HCT116 (cell line): ENCODE results near the gene AGBL3. TPM values are rescaled to one million over a fixed set of nuclear protein-coding genes. Genes with fewer than 3 reads are reported as not detected.

ENCODE experiments used
- ATAC-seq: fragments of 200-7000 bp; cut with Tn5 transposase; 2 replicates; pipeline ENCODE4 v1.9.1; 2020; ENCODE audit warnings: mild to moderate bottlenecking, moderate library complexity
- BruUV-seq: library from RNA; stranded (reverse); fragments of 400-500 nt; replicated peaks from 2 replicates; lab custom pipeline; 2021; lab: Mats Ljungman, UMichigan
- CTCF ChIA-PET: fragments of 300-600 bp; sonication (Branson Sonifier 250); formaldehyde crosslinking; loops from one replicate; lab custom pipeline; 2021; ENCODE audit warnings: antibody characterized with exemption; lab: Charles Lee
- POLR2A ChIA-PET: fragments of 300-600, 350-600 bp; sonication (Branson Sonifier 250); formaldehyde crosslinking; loops from one replicate; lab custom pipeline; 2021; ENCODE audit warnings: antibody characterized with exemption; lab: Charles Lee
- RAD21 ChIA-PET, 2 experiments: fragments of 300-600 bp; sonication (Branson Sonifier 250); formaldehyde crosslinking; loops; one replicate each; lab custom pipeline; 2023; ENCODE audit warnings: low total read pairs in 2 of 2; ENCODE audit not compliant: uncharacterized antibody in 2 of 2, unreplicated experiment in 2 of 2, low non-redundant PET in 1 of 2; lab: Charles Lee
- DNase-seq: peaks from one replicate; pipeline ENCODE4 v3.0.0-alpha.2; 2010; ENCODE audit warnings: low read depth, low spot score
- H2AFZ ChIP-seq: fragments of 200-600 bp; shearing (Covaris generic), sonication (generic); 2 replicates; pipeline ENCODE4 v1.6.1; 2017; ENCODE audit warnings: low read depth, mixed run types, mixed read lengths, antibody characterized with exemption, low read length; ENCODE audit not compliant: poor library complexity, severe bottlenecking
- H3K27ac ChIP-seq: 2 replicates; pipeline ENCODE4 v1.5.1; 2012; ENCODE audit warnings: low read depth, low read length
- H3K27me3 ChIP-seq: fragments of 200-600 bp; sonication (generic); 2 replicates; pipeline ENCODE4 v1.6.1; 2016; ENCODE audit warnings: mixed run types, low read length, mixed read lengths; ENCODE audit not compliant: insufficient read depth
- H3K36me3 ChIP-seq, 2 experiments: fragments of 200-500 bp in 1 of 2; fragments of 200-600 bp in 1 of 2; sonication (Bioruptor generic) in 1 of 2; sonication (generic) in 1 of 2; 2 replicates each; pipeline versions ENCODE4 v1.5.1 to v1.6.1; 2014 to 2016; ENCODE audit warnings: low read length in 2 of 2, inconsistent platforms in 1 of 2, mixed read lengths in 1 of 2, mixed run types in 1 of 2; ENCODE audit not compliant: insufficient read depth in 2 of 2, control insufficient read depth in 1 of 2
- H3K4me1 ChIP-seq, 2 experiments: fragments of 200-600 bp in 1 of 2; sonication (generic) in 1 of 2; 2 replicates each; pipeline versions ENCODE4 v1.5.1 to v1.6.1; 2012 to 2017; ENCODE audit warnings: low read length in 2 of 2, inconsistent platforms in 1 of 2, mild to moderate bottlenecking in 1 of 2, mixed read lengths in 1 of 2, mixed run types in 1 of 2, moderate library complexity in 1 of 2; ENCODE audit not compliant: insufficient read depth in 2 of 2, control insufficient read depth in 1 of 2
- H3K4me2 ChIP-seq: fragments of 200-600 bp; sonication (generic); 2 replicates; pipeline ENCODE4 v1.6.1; 2017; ENCODE audit warnings: mixed run types, low read length, mixed read lengths
- H3K4me3 ChIP-seq, 2 experiments: fragments of 200-600 bp in 1 of 2; sonication (generic) in 1 of 2; replicated peaks in 1 of 2; 2 replicates each; pipeline ENCODE4 v1.5.1; 2011 to 2016; ENCODE audit warnings: low read length in 2 of 2, control low read depth in 1 of 2, low read depth in 1 of 2, mild to moderate bottlenecking in 1 of 2, mixed read lengths in 1 of 2, mixed run types in 1 of 2
- H3K79me2 ChIP-seq: fragments of 200-600 bp; sonication (generic); 2 replicates; pipeline ENCODE4 v1.6.1; 2017; ENCODE audit warnings: mild to moderate bottlenecking, mixed run types, low read length, moderate library complexity, mixed read lengths; ENCODE audit not compliant: insufficient read depth
- H3K9ac ChIP-seq: fragments of 200-600 bp; sonication (generic); 2 replicates; pipeline ENCODE4 v1.6.1; 2016; ENCODE audit warnings: low read length, mixed read lengths
- H3K9me2 ChIP-seq: fragments of 200-600 bp; sonication (generic), shearing (Covaris generic); 2 replicates; pipeline ENCODE4 v1.6.1; 2017; ENCODE audit warnings: mixed run types, mild to moderate bottlenecking, moderate library complexity; ENCODE audit not compliant: insufficient read depth
- H3K9me3 ChIP-seq, 2 experiments: fragments of 200-500 bp in 1 of 2; fragments of 200-600 bp in 1 of 2; sonication (Bioruptor generic) in 1 of 2; sonication (generic) in 1 of 2; 2 replicates each; pipeline ENCODE4 v1.6.1; 2014 to 2017; ENCODE audit warnings: low read length in 2 of 2, mixed read lengths in 2 of 2, inconsistent platforms in 1 of 2, low read depth in 1 of 2, mild to moderate bottlenecking in 1 of 2, mixed run types in 1 of 2, moderate library complexity in 1 of 2; ENCODE audit not compliant: control insufficient read depth in 1 of 2, insufficient read depth in 1 of 2
- H4K20me1 ChIP-seq: fragments of 200-600 bp; sonication (generic), shearing (Covaris generic); 2 replicates; pipeline ENCODE4 v1.6.1; 2017; ENCODE audit warnings: mixed run types, mild to moderate bottlenecking, moderate library complexity; ENCODE audit not compliant: insufficient read depth
- ATF3 ChIP-seq: IDR thresholded peaks from 2 replicates; pipeline ENCODE4 v1.6.1; 2012
- CBX3 ChIP-seq: IDR thresholded peaks from 2 replicates; pipeline ENCODE4 v1.6.1; 2012; ENCODE audit warnings: low read depth
- CEBPB ChIP-seq: IDR thresholded peaks from 2 replicates; pipeline ENCODE4 v1.6.1; 2012; ENCODE audit warnings: low read depth
- EGR1 ChIP-seq: IDR thresholded peaks from 2 replicates; pipeline ENCODE4 v1.6.1; 2012; ENCODE audit warnings: low read depth
- ELF1 ChIP-seq: IDR thresholded peaks from 2 replicates; pipeline ENCODE4 v1.6.1; 2012; ENCODE audit warnings: low read depth, borderline replicate concordance
- EZH2 ChIP-seq: fragments of 200-600 bp; sonication (generic); IDR thresholded peaks from 2 replicates; pipeline ENCODE4 v1.6.1; 2017; ENCODE audit warnings: antibody characterized with exemption, mixed run types
- EZH2phosphoT487 ChIP-seq: fragments of 200-600 bp; IDR thresholded peaks from 2 replicates; pipeline ENCODE4 v1.6.1; 2018; ENCODE audit warnings: antibody characterized with exemption, borderline replicate concordance
- FOSL1 ChIP-seq: IDR thresholded peaks from 2 replicates; pipeline ENCODE4 v1.6.1; 2012; ENCODE audit warnings: low read depth
- JUND ChIP-seq: IDR thresholded peaks from 2 replicates; pipeline ENCODE4 v1.6.1; 2012
- MAX ChIP-seq: IDR thresholded peaks from 2 replicates; pipeline ENCODE4 v1.6.1; 2012
- POLR2A ChIP-seq: IDR thresholded peaks from 2 replicates; pipeline ENCODE4 v1.7.0; 2011; ENCODE audit warnings: borderline replicate concordance; ENCODE audit not compliant: insufficient read depth, insufficient read length; ENCODE audit errors: extremely low read depth
- RAD21 ChIP-seq: IDR thresholded peaks from 2 replicates; pipeline ENCODE4 v1.6.1; 2012; ENCODE audit warnings: low read depth, mild to moderate bottlenecking
- SIN3A ChIP-seq: IDR thresholded peaks from 2 replicates; pipeline ENCODE4 v1.6.1; 2012; ENCODE audit warnings: low read depth
- SP1 ChIP-seq: IDR thresholded peaks from 2 replicates; pipeline ENCODE4 v1.6.1; 2012; ENCODE audit warnings: low read depth
- SRF ChIP-seq: IDR thresholded peaks from 2 replicates; pipeline ENCODE4 v1.6.1; 2012; ENCODE audit warnings: low read depth
- TCF7L2 ChIP-seq: IDR thresholded peaks from 2 replicates; pipeline ENCODE4 v1.7.0; 2011; ENCODE audit warnings: borderline replicate concordance, inconsistent platforms; ENCODE audit not compliant: insufficient read depth, insufficient read length; ENCODE audit errors: extremely low read depth
- YY1 ChIP-seq: IDR thresholded peaks from 2 replicates; pipeline ENCODE4 v1.6.1; 2011; ENCODE audit warnings: low read length, low read depth, moderate library complexity, mild to moderate bottlenecking; ENCODE audit not compliant: insufficient replicate concordance; ENCODE audit errors: extremely low read depth
- ZBTB33 ChIP-seq: IDR thresholded peaks from 2 replicates; pipeline ENCODE4 v1.6.1; 2011; ENCODE audit warnings: mild to moderate bottlenecking, low read length, moderate library complexity; ENCODE audit not compliant: insufficient replicate concordance; ENCODE audit errors: extremely low read depth
- ZNF274 ChIP-seq: fragments of 200-500 bp; sonication (Bioruptor generic); IDR thresholded peaks from 2 replicates; pipeline ENCODE4 v1.6.1; 2014; ENCODE audit warnings: mild to moderate bottlenecking, low read depth, low read length, inconsistent platforms
- intact Hi-C: fragments of 100-400 bp; cut with micrococcal nuclease; formaldehyde crosslinking; loops from 2 replicates; pipeline ENCODE4 v1.10.0; 2022
- total RNA-seq: library from RNA; stranded (reverse); gene quantifications from one replicate; pipeline ENCODE4 v1.2.1, GENCODE V29; 2021; ENCODE audit not compliant: unreplicated experiment

AGBL3 gene
- total RNA-seq, 1 experiment from 2014 or later: 1.9 TPM

- no peak overlapping the region for H3K4me2 ChIP-seq
- H3K4me3 ChIP-seq: no peak overlapping the region
- no peaks in the 10 kb centered on the region for H4K20me1 ChIP-seq
- no peak overlapping the region for H2AFZ ChIP-seq
- no peaks in the 10 kb centered on the region for H3K27me3 ChIP-seq
- no peaks in the 10 kb centered on the region for H3K79me2 ChIP-seq
- CTCF ChIA-PET: interaction anchor here (1.6 kb wide), 1 partner anchor 316 kb away, joined by 3 read pairs; no protein-coding TSS in a partner anchor
- intact Hi-C loops: loop anchor here (10.0 kb wide), 1 partner anchor 513 kb away; no protein-coding TSS in a partner anchor
- RAD21 ChIA-PET: no interaction called here
- H3K4me1 ChIP-seq: no peaks in the 10 kb centered on the region
- TF ChIP-seq RAD21: no peak
- TF ChIP-seq TCF7L2: no peak
- TF ChIP-seq JUND: no peak
- no peak for TF ChIP-seq YY1
- TF ChIP-seq POLR2A: no peak
- TF ChIP-seq ZBTB33: no peak
- TF ChIP-seq FOSL1: no peak
- no peak for TF ChIP-seq SP1
- no peak for TF ChIP-seq SRF
- no peak for TF ChIP-seq ATF3
- no peak for TF ChIP-seq EZH2phosphoT487
- TF ChIP-seq ELF1: no peak
- no peak for TF ChIP-seq ZNF274
- no peak for TF ChIP-seq EGR1
- no peak for TF ChIP-seq SIN3A
- no peak for TF ChIP-seq EZH2
- no peak for TF ChIP-seq CEBPB
- TF ChIP-seq CBX3: no peak
- TF ChIP-seq MAX: no peak
- no peak overlapping the region for H3K27ac ChIP-seq
- POLR2A ChIA-PET: no interaction called here
- no TSS peak for BruUV-seq
- DNase-seq (no peak), ATAC-seq (no peak)
- no peak overlapping the region for H3K9ac ChIP-seq
- peaks cover 0 to 7% of the 10 kb centered on the region in 2 experiments; a peak in 2 of 4 replicates for H3K36me3 ChIP-seq
- no peaks in the 10 kb centered on the region for H3K9me2 ChIP-seq
- no peaks in the 10 kb centered on the region for H3K9me3 ChIP-seq
Measured at GRCh38 chr7:134948246-134948645, 38.1 kb upstream of the AGBL3 start.
